ENCODE data around the gene UNK. TPM values are rescaled to one million over a fixed set of nuclear protein-coding genes. Genes with fewer than 3 reads are reported as not detected.
A peak's percentile ranks its signal among the peaks of the same experiment; 100 is the strongest.
"Not testable (repeated sequence)": the region's sequence is repeated elsewhere in the genome, so short reads cannot be mapped to it uniquely, and the experiment has no call there.

The UNK gene
- total and polyA plus RNA-seq, 2 donors, result 13.7 to 31.6 TPM

GRCh38 chr17:75864448-75864871, 79.9 kb downstream of the UNK start:
- H3K9me3 ChIP-seq (ENCODE audit: control insufficient read depth in 2 of 2, insufficient read depth in 1 of 2, low read length in 1 of 2), result no peaks in the 10 kb centered on the region
- peak overlapping the region; percentile 52 to 82 for H3K27ac ChIP-seq (ENCODE audit: low read depth in 1 of 2, low read length in 1 of 2)
- peak in 6 of 9 donors; percentile 66 to 90 (median 78) for DNase-seq (ENCODE audit: low read depth in 6 of 9, low spot score in 9 of 9)
- no peaks in the 10 kb centered on the region for H3K36me3 ChIP-seq (ENCODE audit: control insufficient read depth in 2 of 2, insufficient read depth in 2 of 2, low read length in 1 of 2)
- H3K4me1 ChIP-seq (ENCODE audit: control insufficient read depth in 2 of 2, insufficient read depth in 2 of 2, low read length in 2 of 2), result peaks cover 13 to 32% of the 10 kb centered on the region in 2 donors
- under 1% methylated on average over 8 of the region's 8 CpGs for WGBS
- H3K27me3 ChIP-seq (ENCODE audit: control insufficient read depth in 2 of 2, insufficient read depth in 1 of 2, low read length in 1 of 2), result no peaks in the 10 kb centered on the region
- no peak overlapping the region for H3K4me3 ChIP-seq (ENCODE audit: low read length in 2 of 2)

- H3K4me1 ChIP-seq (ENCODE audit: control insufficient read depth in 2 of 2, insufficient read depth in 2 of 2, low read length in 2 of 2), result peaks cover 13 to 32% of the 10 kb centered on the region in 2 donors
- WGBS, result 56% methylated on average over 4 of the region's 4 CpGs
These were observed 80.3 kb downstream of the UNK start for GRCh38 chr17:75864887-75865286.

GRCh38 chr17:75865404-75866188, 81.0 kb downstream of the UNK start:
- not testable (repeated sequence) for H3K36me3 ChIP-seq (ENCODE audit: control insufficient read depth in 2 of 2, insufficient read depth in 2 of 2, low read length in 1 of 2); H3K4me3 ChIP-seq (ENCODE audit: low read length in 2 of 2); H3K27me3 ChIP-seq (ENCODE audit: control insufficient read depth in 2 of 2, insufficient read depth in 1 of 2, low read length in 1 of 2); DNase-seq (ENCODE audit: low read depth in 6 of 9, low spot score in 9 of 9); H3K9me3 ChIP-seq (ENCODE audit: control insufficient read depth in 2 of 2, insufficient read depth in 1 of 2, low read length in 1 of 2)
- WGBS, result 96% methylated on average over 17 of the region's 17 CpGs
- Histone ChIP-seq H3K4me1 (ENCODE audit: control insufficient read depth in 2 of 2, insufficient read depth in 2 of 2, low read length in 2 of 2) (peaks cover 13 to 32% of the 10 kb centered on the region in 2 donors), H3K27ac (ENCODE audit: low read depth in 1 of 2, low read length in 1 of 2) (peak overlapping the region; percentile 36 to 82)

More at GRCh38 chr17:75864887-75865286, 80.3 kb downstream of the UNK start:
- H3K36me3 ChIP-seq (ENCODE audit: control insufficient read depth in 2 of 2, insufficient read depth in 2 of 2, low read length in 1 of 2); H3K9me3 ChIP-seq (ENCODE audit: control insufficient read depth in 2 of 2, insufficient read depth in 1 of 2, low read length in 1 of 2); DNase-seq (ENCODE audit: low read depth in 6 of 9, low spot score in 9 of 9); H3K27me3 ChIP-seq (ENCODE audit: control insufficient read depth in 2 of 2, insufficient read depth in 1 of 2, low read length in 1 of 2); H3K4me3 ChIP-seq (ENCODE audit: low read length in 2 of 2): not testable (repeated sequence)
- peak overlapping the region; percentile 52 to 82 for H3K27ac ChIP-seq (ENCODE audit: low read depth in 1 of 2, low read length in 1 of 2)

- H3K36me3 ChIP-seq (ENCODE audit: control insufficient read depth in 2 of 2, insufficient read depth in 2 of 2, low read length in 1 of 2); H3K4me3 ChIP-seq (ENCODE audit: low read length in 2 of 2); H3K27me3 ChIP-seq (ENCODE audit: control insufficient read depth in 2 of 2, insufficient read depth in 1 of 2, low read length in 1 of 2); H3K9me3 ChIP-seq (ENCODE audit: control insufficient read depth in 2 of 2, insufficient read depth in 1 of 2, low read length in 1 of 2); H3K27ac ChIP-seq (ENCODE audit: low read depth in 1 of 2, low read length in 1 of 2); DNase-seq (ENCODE audit: low read depth in 6 of 9, low spot score in 9 of 9): not testable (repeated sequence)
- 96% methylated on average over 12 of the region's 12 CpGs for WGBS
- H3K4me1 ChIP-seq (ENCODE audit: control insufficient read depth in 2 of 2, insufficient read depth in 2 of 2, low read length in 2 of 2), result peaks cover 16 to 31% of the 10 kb centered on the region in 2 donors
These were observed 84.2 kb downstream of the UNK start for GRCh38 chr17:75868730-75869281.

- no peak for DNase-seq (ENCODE audit: low read depth in 6 of 9, low spot score in 9 of 9)
- Histone ChIP-seq H3K9me3 (ENCODE audit: control insufficient read depth in 2 of 2, insufficient read depth in 1 of 2, low read length in 1 of 2) (no peaks in the 10 kb centered on the region), H3K4me3 (ENCODE audit: low read length in 2 of 2) (no peak overlapping the region), H3K4me1 (ENCODE audit: control insufficient read depth in 2 of 2, insufficient read depth in 2 of 2, low read length in 2 of 2) (peaks cover 9 to 24% of the 10 kb centered on the region in 2 donors), H3K36me3 (ENCODE audit: control insufficient read depth in 2 of 2, insufficient read depth in 2 of 2, low read length in 1 of 2) (peaks cover 0 to 5% of the 10 kb centered on the region in 2 donors), H3K27me3 (ENCODE audit: control insufficient read depth in 2 of 2, insufficient read depth in 1 of 2, low read length in 1 of 2) (no peaks in the 10 kb centered on the region), H3K27ac (ENCODE audit: low read depth in 1 of 2, low read length in 1 of 2) (peak overlapping the region in 1 of 2 donors; percentile 43)
- 93% methylated on average over 23 of the region's 23 CpGs for WGBS
These were observed 84.9 kb downstream of the UNK start for GRCh38 chr17:75869282-75870141.

GRCh38 chr17:75870228-75870627, 85.6 kb downstream of the UNK start:
- not testable (repeated sequence) for DNase-seq (ENCODE audit: low read depth in 6 of 9, low spot score in 9 of 9); H3K4me3 ChIP-seq (ENCODE audit: low read length in 2 of 2); H3K27ac ChIP-seq (ENCODE audit: low read depth in 1 of 2, low read length in 1 of 2); H3K27me3 ChIP-seq (ENCODE audit: control insufficient read depth in 2 of 2, insufficient read depth in 1 of 2, low read length in 1 of 2); H3K36me3 ChIP-seq (ENCODE audit: control insufficient read depth in 2 of 2, insufficient read depth in 2 of 2, low read length in 1 of 2); H3K9me3 ChIP-seq (ENCODE audit: control insufficient read depth in 2 of 2, insufficient read depth in 1 of 2, low read length in 1 of 2)
- WGBS, result 94% methylated on average over 10 of the region's 10 CpGs
- H3K4me1 ChIP-seq (ENCODE audit: control insufficient read depth in 2 of 2, insufficient read depth in 2 of 2, low read length in 2 of 2), result peaks cover 6 to 21% of the 10 kb centered on the region in 2 donors

- DNase-seq (ENCODE audit: low read depth in 6 of 9, low spot score in 9 of 9), result peak in 4 of 9 donors; percentile 48 to 85 (median 60)
- WGBS, result 69% methylated on average over 13 of the region's 13 CpGs
- no peaks in the 10 kb centered on the region for H3K9me3 ChIP-seq (ENCODE audit: control insufficient read depth in 2 of 2, insufficient read depth in 1 of 2, low read length in 1 of 2)
- H3K4me1 ChIP-seq (ENCODE audit: control insufficient read depth in 2 of 2, insufficient read depth in 2 of 2, low read length in 2 of 2), result peaks cover 25 to 43% of the 10 kb centered on the region in 2 donors
- no peak overlapping the region for H3K4me3 ChIP-seq (ENCODE audit: low read length in 2 of 2)
- peak overlapping the region; percentile 44 to 83 for H3K27ac ChIP-seq (ENCODE audit: low read depth in 1 of 2, low read length in 1 of 2)
- H3K27me3 ChIP-seq (ENCODE audit: control insufficient read depth in 2 of 2, insufficient read depth in 1 of 2, low read length in 1 of 2), result peaks cover 0 to 16% of the 10 kb centered on the region in 2 donors
- peaks cover 0 to 9% of the 10 kb centered on the region in 2 donors for H3K36me3 ChIP-seq (ENCODE audit: control insufficient read depth in 2 of 2, insufficient read depth in 2 of 2, low read length in 1 of 2)
These were observed 88.1 kb downstream of the UNK start for GRCh38 chr17:75872434-75873351.

- Histone ChIP-seq H3K27me3 (ENCODE audit: control insufficient read depth in 2 of 2, insufficient read depth in 1 of 2, low read length in 1 of 2) (peaks cover 7 to 26% of the 10 kb centered on the region in 2 donors), H3K4me1 (ENCODE audit: control insufficient read depth in 2 of 2, insufficient read depth in 2 of 2, low read length in 2 of 2) (peaks cover 28 to 48% of the 10 kb centered on the region in 2 donors), H3K36me3 (ENCODE audit: control insufficient read depth in 2 of 2, insufficient read depth in 2 of 2, low read length in 1 of 2) (peaks cover 0 to 9% of the 10 kb centered on the region in 2 donors), H3K9me3 (ENCODE audit: control insufficient read depth in 2 of 2, insufficient read depth in 1 of 2, low read length in 1 of 2) (peaks cover 0 to 3% of the 10 kb centered on the region in 2 donors), H3K4me3 (ENCODE audit: low read length in 2 of 2) (no peak overlapping the region), H3K27ac (ENCODE audit: low read depth in 1 of 2, low read length in 1 of 2) (no peak overlapping the region)
- DNase-seq (ENCODE audit: low read depth in 6 of 9, low spot score in 9 of 9), result no peak
- WGBS, result 92% methylated on average over 11 of the region's 11 CpGs
These were observed 89.1 kb downstream of the UNK start for GRCh38 chr17:75873587-75874322.

All from thymus (tissue), 11 donors.